H9 (cell line): ENCODE data around the gene SCT. TPM values are rescaled to one million over a fixed set of nuclear protein-coding genes. Genes with fewer than 3 reads are reported as not detected.

Source experiments
- DNase-seq: peaks from one replicate; pipeline ENCODE4 v3.0.0-alpha.2; 2017
- H2AFZ ChIP-seq: one replicate; pipeline ENCODE4 v1.6.1; 2013; ENCODE audit warnings: mild to moderate bottlenecking, low read length, control low read depth, moderate library complexity
- H2AK5ac ChIP-seq: 2 replicates; pipeline ENCODE4 v1.6.1; 2013; ENCODE audit warnings: low read length, control low read depth, mixed read lengths; ENCODE audit not compliant: insufficient read length
- H2BK120ac ChIP-seq: one replicate; pipeline ENCODE4 v1.6.1; 2013; ENCODE audit warnings: low read depth, mild to moderate bottlenecking, low read length, control low read depth, inconsistent platforms; ENCODE audit not compliant: poor library complexity, severe bottlenecking
- H2BK12ac ChIP-seq: 2 replicates; pipeline ENCODE4 v1.6.1; 2013; ENCODE audit warnings: low read length, control low read depth, mixed read lengths, low read depth; ENCODE audit not compliant: insufficient read length
- H2BK15ac ChIP-seq: 2 replicates; pipeline ENCODE4 v1.6.1; 2013; ENCODE audit warnings: low read depth, low read length, control low read depth
- H2BK20ac ChIP-seq: one replicate; pipeline ENCODE4 v1.6.1; 2013; ENCODE audit warnings: low read depth, mild to moderate bottlenecking, low read length, control low read depth, inconsistent platforms; ENCODE audit not compliant: poor library complexity, severe bottlenecking
- H2BK5ac ChIP-seq: 2 replicates; pipeline ENCODE4 v1.6.1; 2013; ENCODE audit warnings: low read length, control low read depth, mixed read lengths; ENCODE audit not compliant: insufficient read length
- H3K14ac ChIP-seq: 2 replicates; pipeline ENCODE4 v1.6.1; 2013; ENCODE audit warnings: low read length, control low read depth; ENCODE audit not compliant: insufficient read depth
- H3K18ac ChIP-seq: 2 replicates; pipeline ENCODE4 v1.6.1; 2013; ENCODE audit warnings: low read depth, mild to moderate bottlenecking, mixed read lengths, low read length, control low read depth; ENCODE audit not compliant: insufficient read length
- H3K23ac ChIP-seq: 2 replicates; pipeline ENCODE4 v1.6.1; 2013; ENCODE audit warnings: low read length, control low read depth, mixed read lengths, low read depth; ENCODE audit not compliant: insufficient read length
- H3K23me2 ChIP-seq: 2 replicates; pipeline ENCODE4 v1.6.1; 2013; ENCODE audit warnings: low read depth, mild to moderate bottlenecking, mixed read lengths, low read length, control low read depth; ENCODE audit not compliant: insufficient read length, poor library complexity, severe bottlenecking
- H3K27ac ChIP-seq: 2 replicates; pipeline ENCODE4 v1.5.1; 2013; ENCODE audit warnings: low read length, control low read depth, mixed read lengths, low read depth; ENCODE audit not compliant: insufficient read length
- H3K27me3 ChIP-seq: 2 replicates; pipeline ENCODE4 v1.6.1; 2013; ENCODE audit warnings: low read length, control low read depth, inconsistent platforms; ENCODE audit not compliant: insufficient read depth
- H3K4ac ChIP-seq: 2 replicates; pipeline ENCODE4 v1.6.1; 2013; ENCODE audit warnings: low read depth, mild to moderate bottlenecking, control low read depth, inconsistent platforms, low read length, moderate library complexity
- H3K4me1 ChIP-seq: 2 replicates; pipeline ENCODE4 v1.6.1; 2013; ENCODE audit warnings: low read length, control low read depth, inconsistent platforms; ENCODE audit not compliant: insufficient read depth
- H3K4me2 ChIP-seq: 2 replicates; pipeline ENCODE4 v1.6.1; 2013; ENCODE audit warnings: low read length, control low read depth, mixed read lengths; ENCODE audit not compliant: insufficient read length, insufficient read depth
- H3K56ac ChIP-seq: 2 replicates; pipeline ENCODE4 v1.6.1; 2013; ENCODE audit warnings: low read depth, mild to moderate bottlenecking, mixed read lengths, low read length, control low read depth; ENCODE audit not compliant: insufficient read length
- H3K79me1 ChIP-seq: 2 replicates; pipeline ENCODE4 v1.6.1; 2013; ENCODE audit warnings: low read depth, mild to moderate bottlenecking, moderate library complexity, low read length, control low read depth, inconsistent platforms; ENCODE audit not compliant: insufficient read depth, poor library complexity, severe bottlenecking
- H3K79me2 ChIP-seq: 2 replicates; pipeline ENCODE4 v1.6.1; 2013; ENCODE audit warnings: low read length, control low read depth, inconsistent platforms; ENCODE audit not compliant: insufficient read depth
- H3K9ac ChIP-seq: 2 replicates; pipeline ENCODE4 v1.6.1; 2013; ENCODE audit warnings: low read length, control low read depth, mixed read lengths; ENCODE audit not compliant: insufficient read length; ENCODE audit errors: extremely low read depth
- H3K9me3 ChIP-seq: one replicate; pipeline ENCODE4 v1.6.1; 2013; ENCODE audit warnings: low read depth, low read length, inconsistent platforms; ENCODE audit not compliant: control insufficient read depth
- H3T11ph ChIP-seq: one replicate; pipeline ENCODE4 v1.6.1; 2013; ENCODE audit warnings: mild to moderate bottlenecking, low read length, control low read depth, inconsistent platforms
- H4K20me1 ChIP-seq: one replicate; pipeline ENCODE4 v1.6.1; 2013; ENCODE audit not compliant: control insufficient read depth, insufficient read length, insufficient read depth
- H4K5ac ChIP-seq: 2 replicates; pipeline ENCODE4 v1.6.1; 2013; ENCODE audit warnings: low read depth, mild to moderate bottlenecking, mixed read lengths, low read length, control low read depth; ENCODE audit not compliant: insufficient read length
- H4K8ac ChIP-seq: replicated peaks from 2 replicates; pipeline ENCODE4 v1.6.1; 2013; ENCODE audit warnings: low read length, control low read depth, mixed read lengths, low read depth; ENCODE audit not compliant: insufficient read length
- H4K91ac ChIP-seq: 2 replicates; pipeline ENCODE4 v1.6.1; 2013; ENCODE audit warnings: low read depth, mild to moderate bottlenecking, moderate library complexity, mixed read lengths, low read length, control low read depth; ENCODE audit not compliant: insufficient read length
- H3K27ac Mint-ChIP-seq, 3 experiments: 2 replicates in 2 of 3; 3 replicates in 1 of 3; pipeline ENCODE4 v1.8.0; 2020 to 2021; ENCODE audit warnings: mixed read lengths in 3 of 3, mild to moderate bottlenecking in 1 of 3, moderate library complexity in 1 of 3
- H3K27me3 Mint-ChIP-seq: 2 replicates; pipeline ENCODE4 v1.8.0; 2021; ENCODE audit warnings: low read depth, mild to moderate bottlenecking, moderate library complexity, mixed read lengths
- H3K36me3 Mint-ChIP-seq, 3 experiments: 2 replicates in 2 of 3; 3 replicates in 1 of 3; pipeline ENCODE4 v1.8.0; 2020 to 2021; ENCODE audit warnings: low read depth in 3 of 3, mixed read lengths in 3 of 3; ENCODE audit not compliant: insufficient read depth in 1 of 3
- H3K4me1 Mint-ChIP-seq, 2 experiments: 2 replicates each; pipeline ENCODE4 v1.8.0; 2020; ENCODE audit warnings: mixed read lengths in 2 of 2
- H3K4me3 Mint-ChIP-seq, 2 experiments: 2 replicates in 1 of 2; 3 replicates in 1 of 2; pipeline ENCODE4 v1.8.0; 2020 to 2021; ENCODE audit warnings: mild to moderate bottlenecking in 2 of 2, mixed read lengths in 2 of 2, moderate library complexity in 1 of 2
- H3K9me3 Mint-ChIP-seq, 2 experiments: 2 replicates in 1 of 2; 3 replicates in 1 of 2; pipeline ENCODE4 v1.8.0; 2020; ENCODE audit warnings: mild to moderate bottlenecking in 2 of 2, mixed read lengths in 2 of 2, moderate library complexity in 1 of 2
- CTCF ChIP-seq: fragments of 200-600 bp; sonication (generic); conservative IDR thresholded peaks from 3 replicates; pipeline ENCODE4 v1.8.0; 2021; ENCODE audit warnings: antibody characterized with exemption, mild to moderate bottlenecking
- WGBS: extraction: QIAGEN DNeasy Blood & Tissue Kit; methylation state at CpG from one replicate; pipeline ENCODE4 v1.1.7; 2013; ENCODE audit warnings: missing lambda C conversion rate, low lambda C conversion rate, mixed read lengths; ENCODE audit not compliant: insufficient read length; ENCODE audit errors: extremely low coverage; 5-methylcytosine and 5-hydroxymethylcytosine counted together
- total RNA-seq: library from RNA; stranded (reverse); gene quantifications from 2 replicates; pipeline ENCODE4 v1.2.1, GENCODE V29; 2021

Gene SCT
- total RNA-seq, 1 experiment from 2014 or later: 1.8 TPM

- Histone ChIP-seq H2AFZ (no peak overlapping the region), H3K4ac (no peak overlapping the region)
Measured at GRCh38 chr11:623349-623869, 3.6 kb downstream of the SCT start.

More at GRCh38 chr11:623349-623869, 3.6 kb downstream of the SCT start:
- Histone ChIP-seq H3K14ac (no peak overlapping the region), H3K27me3 (peaks cover 5% of the 10 kb centered on the region; the same call in 1 of the 2 replicates), H3K79me2 (no peaks in the 10 kb centered on the region), H2BK20ac (no peak overlapping the region), H2AK5ac (no peak overlapping the region), H4K20me1 (no peaks in the 10 kb centered on the region), H3K27ac (no peak overlapping the region), H3K23ac (no peak overlapping the region), H2BK120ac (no peak overlapping the region), H3K18ac (no peak overlapping the region), H3K23me2 (no peaks in the 10 kb centered on the region), H4K8ac (no peak overlapping the region), H3K79me1 (no peaks in the 10 kb centered on the region), H3K9me3 (no peaks in the 10 kb centered on the region), H4K5ac (no peak overlapping the region), H4K91ac (no peak overlapping the region), H3K56ac (no peak overlapping the region), H2BK15ac (no peak overlapping the region), H3K9ac (no peak overlapping the region), H3K4me1 (no peaks in the 10 kb centered on the region), H3K4me2 (no peak overlapping the region), H2BK5ac (no peak overlapping the region), H2BK12ac (no peak overlapping the region), H3T11ph (no peak overlapping the region)
- Mint-ChIP-seq H3K27ac (no peak overlapping the region), H3K27me3 (peaks cover 19% of the 10 kb centered on the region), H3K4me3 (no peak overlapping the region), H3K9me3 (no peaks in the 10 kb centered on the region; a peak in 1 of 5 replicates), H3K4me1 (peaks cover under 1 to 12% of the 10 kb centered on the region in 2 experiments; a peak in 3 of 4 replicates), H3K36me3 (peaks cover 0 to 3% (median 0%) of the 10 kb centered on the region in 3 experiments; a peak in 3 of 7 replicates)
- no peak for TF ChIP-seq CTCF
- no CpG with 5 or more reads among the region's 15 CpGs for WGBS
- no peak for DNase-seq
